ENCODE results near the gene PTTG1.

DNA sequence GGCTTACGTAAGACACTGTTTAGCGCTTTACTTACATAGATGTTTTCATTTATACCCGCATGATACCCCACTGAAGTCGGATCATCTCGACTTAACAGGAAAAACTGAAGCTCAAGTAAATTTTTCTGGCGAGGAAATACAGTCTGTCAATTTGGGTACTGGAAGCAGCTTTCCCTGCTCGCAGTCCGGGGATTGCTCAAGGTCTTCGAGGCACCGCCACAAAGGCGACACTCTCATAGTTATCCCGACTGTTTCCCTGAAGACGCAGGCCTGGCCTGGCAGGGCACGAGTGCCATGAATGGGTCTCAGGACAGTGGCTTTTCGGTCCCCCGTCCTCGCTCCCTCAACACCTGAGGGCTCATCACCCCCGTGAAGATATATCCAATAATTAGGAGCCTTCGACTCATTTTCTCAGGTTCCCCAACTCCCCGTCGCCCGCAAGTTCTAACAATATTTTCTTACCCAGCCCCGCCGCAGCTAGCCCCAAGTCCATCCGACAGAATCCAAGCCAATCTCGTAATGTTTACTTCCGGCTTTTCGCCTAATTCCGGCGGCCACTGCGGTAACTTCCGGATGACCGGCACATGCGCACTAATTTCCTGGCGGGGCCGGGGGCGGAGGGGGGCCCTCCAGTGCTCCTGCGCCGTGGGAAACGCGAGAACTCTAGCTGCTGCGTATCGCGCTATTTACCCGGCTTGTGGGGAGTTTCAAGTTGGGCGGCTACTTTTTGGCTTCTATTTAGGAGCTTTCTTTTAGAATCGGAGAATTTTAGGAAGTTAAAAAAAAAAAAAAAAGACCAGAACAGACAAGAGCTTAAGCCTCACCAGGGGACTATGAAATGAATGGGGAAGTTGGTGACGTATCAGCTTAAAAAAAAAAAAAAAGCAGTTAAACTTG lies 2.8 kb upstream of the PTTG1 start, which contains the start of gene SLU7:
- TF ChIP-seq, protein P1, sequence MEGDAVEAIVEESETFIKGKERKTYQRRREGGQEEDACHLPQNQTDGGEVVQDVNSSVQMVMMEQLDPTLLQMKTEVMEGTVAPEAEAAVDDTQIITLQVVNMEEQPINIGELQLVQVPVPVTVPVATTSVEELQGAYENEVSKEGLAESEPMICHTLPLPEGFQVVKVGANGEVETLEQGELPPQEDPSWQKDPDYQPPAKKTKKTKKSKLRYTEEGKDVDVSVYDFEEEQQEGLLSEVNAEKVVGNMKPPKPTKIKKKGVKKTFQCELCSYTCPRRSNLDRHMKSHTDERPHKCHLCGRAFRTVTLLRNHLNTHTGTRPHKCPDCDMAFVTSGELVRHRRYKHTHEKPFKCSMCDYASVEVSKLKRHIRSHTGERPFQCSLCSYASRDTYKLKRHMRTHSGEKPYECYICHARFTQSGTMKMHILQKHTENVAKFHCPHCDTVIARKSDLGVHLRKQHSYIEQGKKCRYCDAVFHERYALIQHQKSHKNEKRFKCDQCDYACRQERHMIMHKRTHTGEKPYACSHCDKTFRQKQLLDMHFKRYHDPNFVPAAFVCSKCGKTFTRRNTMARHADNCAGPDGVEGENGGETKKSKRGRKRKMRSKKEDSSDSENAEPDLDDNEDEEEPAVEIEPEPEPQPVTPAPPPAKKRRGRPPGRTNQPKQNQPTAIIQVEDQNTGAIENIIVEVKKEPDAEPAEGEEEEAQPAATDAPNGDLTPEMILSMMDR (IDR thresholded peaks at IDR 0.05; ENCODE audit: low read depth, low read length) = no peak
- TF ChIP-seq, protein P2, sequence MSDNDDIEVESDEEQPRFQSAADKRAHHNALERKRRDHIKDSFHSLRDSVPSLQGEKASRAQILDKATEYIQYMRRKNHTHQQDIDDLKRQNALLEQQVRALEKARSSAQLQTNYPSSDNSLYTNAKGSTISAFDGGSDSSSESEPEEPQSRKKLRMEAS (IDR thresholded peaks at IDR 0.05; ENCODE audit: low read depth, low read length) = peak; percentile 24; the same call in 1 of the 2 replicates
- peak; percentile 8 for TF ChIP-seq MYC (IDR thresholded peaks at IDR 0.05; ENCODE audit: low read depth, low read length)

All from NB4 (cell line).